ENCODE measurements around the gene HNRNPA1. TPM values are rescaled to one million over a fixed set of nuclear protein-coding genes. Genes with fewer than 3 reads are reported as not detected.
"Not testable (repeated sequence)": the region's sequence is repeated elsewhere in the genome, so short reads cannot be mapped to it uniquely, and the experiment has no call there.

The HNRNPA1 gene
- total RNA-seq, 2 donors from 2014 or later: 246 to 247 TPM

- ATAC-seq (no peak), DNase-seq (no peak)
- intact Hi-C loops (cut with DNase I): no loop called here
- WGBS, 2 donors: 62 to 64% methylated on average over 2 of the region's 2 CpGs
- H3K9me3 ChIP-seq: no peaks in the 10 kb centered on the region
- no peaks in the 10 kb centered on the region for H3K36me3 ChIP-seq (replicated peaks in 1 of 2; ENCODE audit: insufficient read depth in 1 of 2, low read depth in 2 of 2)
- H3K4me3 ChIP-seq: no peak overlapping the region
- TF ChIP-seq POLR2A (IDR thresholded peaks at IDR 0.05): no peak
- no peak for TF ChIP-seq CTCF (IDR thresholded peaks at IDR 0.05)
- no peak overlapping the region for H3K27ac ChIP-seq
- no peaks in the 10 kb centered on the region for H3K27me3 ChIP-seq
- H3K4me1 ChIP-seq: no peaks in the 10 kb centered on the region
Measured at GRCh38 chr12:54311051-54311450, 30.5 kb downstream of the HNRNPA1 start.

- H3K36me3 ChIP-seq (replicated peaks in 1 of 2; ENCODE audit: insufficient read depth in 1 of 2, low read depth in 2 of 2); H3K9me3 ChIP-seq; H3K4me1 ChIP-seq; H3K27me3 ChIP-seq; ATAC-seq; DNase-seq; intact Hi-C loops (cut with DNase I); H3K27ac ChIP-seq; H3K4me3 ChIP-seq: not testable (repeated sequence)
- WGBS, 2 donors: 94 to 95% methylated on average over 7 of the region's 7 CpGs
Measured at GRCh38 chr12:54312309-54312708, 31.8 kb downstream of the HNRNPA1 start.

- Histone ChIP-seq H3K4me1 (peaks cover 12% of the 10 kb centered on the region), H3K4me3 (no peak overlapping the region), H3K27me3 (no peaks in the 10 kb centered on the region), H3K27ac (no peak overlapping the region), H3K36me3 (replicated peaks in 1 of 2; ENCODE audit: insufficient read depth in 1 of 2, low read depth in 2 of 2) (no peaks in the 10 kb centered on the region), H3K9me3 (no peaks in the 10 kb centered on the region)
- DNase-seq (no peak), ATAC-seq (no peak)
- 87 to 92% methylated on average over 5 of the region's 5 CpGs for WGBS, 2 donors
- TF ChIP-seq POLR2A (IDR thresholded peaks at IDR 0.05) (no peak), CTCF (IDR thresholded peaks at IDR 0.05) (no peak)
- intact Hi-C loops (cut with DNase I): no loop called here
Measured at GRCh38 chr12:54321363-54321762, 40.8 kb downstream of the HNRNPA1 start.

- intact Hi-C loops (cut with DNase I): no loop called here
- Histone ChIP-seq H3K27ac (peak within 1 kb of the TSS; percentile 79 to 94 (median 90)), H3K27me3 (no peaks in the 10 kb centered on the region), H3K4me1 (peaks cover 41% of the 10 kb centered on the region), H3K9me3 (no peaks in the 10 kb centered on the region), H3K36me3 (replicated peaks in 1 of 2; ENCODE audit: insufficient read depth in 1 of 2, low read depth in 2 of 2) (no peaks in the 10 kb centered on the region), H3K4me3 (peak within 1 kb of the TSS; percentile 69 to 71)
- 1 to 2% methylated on average over 24 to 34 of the region's 34 CpGs for WGBS, 2 donors
- TF ChIP-seq CTCF (IDR thresholded peaks at IDR 0.05) (peak; percentile 56 to 91 (median 85)), POLR2A (IDR thresholded peaks at IDR 0.05) (peak; percentile 54 to 94 (median 93))
- ATAC-seq: peak; percentile 98
- peak; percentile 94 to 99 (median 96) for DNase-seq
Measured at GRCh38 chr12:54324617-54325441, 44.3 kb downstream of the HNRNPA1 start, which contains the start of gene COPZ1. TSS of gene COPZ1 (plus strand) at chr12:54325131. CDS start at chr12:54325164, 33 bp downstream.

GRCh38 chr12:54325442-54326109, 45.0 kb downstream of the HNRNPA1 start:
- ATAC-seq; H3K27me3 ChIP-seq; H3K9me3 ChIP-seq; intact Hi-C loops (cut with DNase I); H3K36me3 ChIP-seq (replicated peaks in 1 of 2; ENCODE audit: insufficient read depth in 1 of 2, low read depth in 2 of 2): not testable (repeated sequence)
- H3K27ac ChIP-seq: peak overlapping the region; percentile 79 to 94 (median 90)
- WGBS, 2 donors: 21 to 22% methylated on average over 22 of the region's 22 CpGs
- peak overlapping the region; percentile 69 to 71 for H3K4me3 ChIP-seq
- peak in 1 of 4 donors; percentile 33 for DNase-seq
- peaks cover 48% of the 10 kb centered on the region for H3K4me1 ChIP-seq
